Measurements from ENCODE around the gene PITPNB. TPM values are rescaled to one million over a fixed set of nuclear protein-coding genes. Genes with fewer than 3 reads are reported as not detected.

Gene PITPNB
- total and polyA plus RNA-seq, 11 donors = 13.6 to 84.7 (median 46.7) TPM

GRCh38 chr22:27845644-27846043 lies 73.4 kb downstream of the PITPNB start:
- H3K9me3 ChIP-seq = no peaks in the 10 kb centered on the region
- no peak for ATAC-seq
- no peak for TF ChIP-seq CTCF (IDR thresholded peaks at IDR 0.05)
- TF ChIP-seq POLR2A (IDR thresholded peaks at IDR 0.05) = no peak
- intact Hi-C loops (cut with DNase I) = no loop called here
- no peak overlapping the region for H3K27ac ChIP-seq
- 89 to 96% (median 93%) methylated on average over 7 of the region's 7 CpGs for WGBS, 4 donors
- H3K27me3 ChIP-seq = no peaks in the 10 kb centered on the region
- no peak overlapping the region for H3K4me3 ChIP-seq
- H3K4me1 ChIP-seq = peaks cover 0 to 43% (median 25%) of the 10 kb centered on the region in 12 donors
- peak in 1 of 5 donors; percentile 11 for DNase-seq
- H3K36me3 ChIP-seq = peaks cover 0 to 44% (median 23%) of the 10 kb centered on the region in 9 donors

- H3K4me3 ChIP-seq = no peak overlapping the region
- no peaks in the 10 kb centered on the region for H3K9me3 ChIP-seq
- intact Hi-C loops (cut with DNase I) = no loop called here
- WGBS, 4 donors = 82 to 91% (median 88%) methylated on average over 15 to 20 of the region's 20 CpGs
- ATAC-seq (no peak), DNase-seq (peak in 1 of 5 donors; percentile 13)
- peaks cover 0 to 36% (median 18%) of the 10 kb centered on the region in 12 donors for H3K4me1 ChIP-seq
- H3K27me3 ChIP-seq = no peaks in the 10 kb centered on the region
- peaks cover 0 to 38% (median 22%) of the 10 kb centered on the region in 9 donors for H3K36me3 ChIP-seq
- no peak overlapping the region for H3K27ac ChIP-seq
- no peak for TF ChIP-seq CTCF (IDR thresholded peaks at IDR 0.05)
- TF ChIP-seq POLR2A (IDR thresholded peaks at IDR 0.05) = no peak
These were observed 74.1 kb downstream of the PITPNB start for GRCh38 chr22:27844656-27845591.

- WGBS, 4 donors = 91 to 97% (median 94%) methylated on average over 6 of the region's 6 CpGs
- no peak for DNase-seq
- Histone ChIP-seq H3K36me3 (peaks cover 0 to 31% (median 22%) of the 10 kb centered on the region in 9 donors), H3K4me3 (no peak overlapping the region), H3K27me3 (no peaks in the 10 kb centered on the region), H3K9me3 (no peaks in the 10 kb centered on the region), H3K4me1 (peaks cover 0 to 29% (median 13%) of the 10 kb centered on the region in 12 donors), H3K27ac (no peak overlapping the region)
- intact Hi-C loops (cut with DNase I) = no loop called here
- no peak for ATAC-seq
- no peak for TF ChIP-seq POLR2A (IDR thresholded peaks at IDR 0.05)
These were observed 74.8 kb downstream of the PITPNB start for GRCh38 chr22:27844256-27844655.

GRCh38 chr22:27843441-27843840 lies 75.6 kb downstream of the PITPNB start:
- Histone ChIP-seq H3K4me1 (peaks cover 0 to 21% (median 13%) of the 10 kb centered on the region in 12 donors), H3K36me3 (peaks cover 0 to 25% (median 16%) of the 10 kb centered on the region in 9 donors), H3K27me3 (no peaks in the 10 kb centered on the region), H3K27ac (peak overlapping the region in 5 of 12 donors; percentile 13 to 60 (median 33)), H3K9me3 (no peaks in the 10 kb centered on the region), H3K4me3 (no peak overlapping the region)
- peak in 1 of 4 donors; percentile 6 for ATAC-seq
- TF ChIP-seq CTCF (IDR thresholded peaks at IDR 0.05) (no peak), POLR2A (IDR thresholded peaks at IDR 0.05) (no peak)
- WGBS, 4 donors = 74 to 87% (median 80%) methylated on average over 7 of the region's 7 CpGs
- no peak for DNase-seq
- intact Hi-C loops (cut with DNase I) = no loop called here
